ENCODE data around the gene MED15.

DNA sequence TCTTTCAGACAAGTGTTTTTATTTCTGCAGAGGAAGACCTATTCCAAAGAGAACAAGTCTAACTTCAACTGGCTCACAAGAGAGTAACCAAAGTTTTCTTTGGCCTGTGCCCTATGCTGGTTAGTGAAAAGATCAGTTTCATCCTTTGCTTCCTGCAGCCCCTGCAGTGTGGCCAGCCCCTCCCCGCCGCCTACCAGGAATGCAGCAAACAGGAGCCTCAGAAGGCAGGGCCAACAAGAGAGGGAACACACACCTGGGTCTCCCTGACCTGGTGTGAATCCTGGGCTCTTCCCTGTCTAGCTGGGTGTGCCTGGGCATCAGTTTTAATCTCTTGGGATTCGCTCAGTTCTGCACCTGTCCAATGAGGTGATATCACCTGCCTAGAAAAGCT lies 48.3 kb upstream of the MED15 start:
- TF ChIP-seq CTCF (IDR thresholded peaks at IDR 0.05) = no peak
- no peak for TF ChIP-seq ZFX (IDR thresholded peaks at IDR 0.05; ENCODE audit: borderline replicate concordance)

All from 22Rv1 (cell line).